CD4-positive, alpha-beta memory T cell (primary cell): ENCODE data around the gene OR10K2. TPM values are rescaled to one million over a fixed set of nuclear protein-coding genes. Genes with fewer than 3 reads are reported as not detected.
"Not testable (repeated sequence)": the region's sequence is repeated elsewhere in the genome, so short reads cannot be mapped to it uniquely, and the experiment has no call there.

Source experiments
- CTCF ChIA-PET: fragments of 350-600 bp; sonication (Branson Sonifier 250); formaldehyde crosslinking; loops from one replicate; lab custom pipeline; 2021; ENCODE audit warnings: inconsistent platforms; ENCODE audit not compliant: partially characterized antibody; lab: Charles Lee
- POLR2A ChIA-PET: fragments of 350-600 bp; sonication (Branson Sonifier 250); formaldehyde crosslinking; loops from one replicate; lab custom pipeline; 2021; ENCODE audit not compliant: partially characterized antibody; lab: Charles Lee
- DNase-seq, 5 donors: peaks; one replicate each; pipeline versions ENCODE4 v3.0.0 to v3.0.0-alpha.2; 2020 to 2022; ENCODE audit warnings: mixed read lengths in 1 of 5
- H3K27ac ChIP-seq: one replicate; pipeline ENCODE4 v1.7.0; 2013; ENCODE audit warnings: low read depth, low read length
- H3K27me3 ChIP-seq: 2 replicates; pipeline ENCODE4 v1.7.0; 2013; ENCODE audit warnings: mild to moderate bottlenecking, low read length, moderate library complexity; ENCODE audit not compliant: insufficient read depth
- H3K36me3 ChIP-seq: 2 replicates; pipeline ENCODE4 v1.7.0; 2013; ENCODE audit warnings: mild to moderate bottlenecking, low read length, moderate library complexity; ENCODE audit not compliant: insufficient read depth
- H3K4me1 ChIP-seq: 2 replicates; pipeline ENCODE4 v1.7.0; 2013; ENCODE audit warnings: mild to moderate bottlenecking, low read length, moderate library complexity; ENCODE audit not compliant: insufficient read depth
- H3K4me3 ChIP-seq, 2 donors: one replicate each; pipeline ENCODE4 v1.7.0; 2013; ENCODE audit warnings: low read length in 2 of 2, mild to moderate bottlenecking in 1 of 2
- H3K9me3 ChIP-seq, 2 donors: one replicate each; pipeline ENCODE4 v1.7.0; 2013; ENCODE audit warnings: low read length in 2 of 2, control low read depth in 1 of 2; ENCODE audit not compliant: control insufficient read depth in 1 of 2
- H3K27ac Mint-ChIP-seq, 7 donors: one replicate each; pipeline ENCODE4 v1.8.0; 2020 to 2021; ENCODE audit warnings: mixed read lengths in 7 of 7, mild to moderate bottlenecking in 6 of 7, inconsistent platforms in 3 of 7, moderate library complexity in 3 of 7
- H3K27me3 Mint-ChIP-seq, 2 donors: one replicate each; pipeline ENCODE4 v1.8.0; 2020 to 2021; ENCODE audit warnings: mixed read lengths in 2 of 2
- H3K36me3 Mint-ChIP-seq, 2 donors: one replicate each; pipeline ENCODE4 v1.8.0; 2020 to 2021; ENCODE audit warnings: mixed read lengths in 2 of 2, inconsistent platforms in 1 of 2, mild to moderate bottlenecking in 1 of 2
- H3K4me1 Mint-ChIP-seq, 4 donors: one replicate each; pipeline ENCODE4 v1.8.0; 2020 to 2021; ENCODE audit warnings: mixed read lengths in 4 of 4, mild to moderate bottlenecking in 1 of 4
- H3K4me3 Mint-ChIP-seq, 8 donors: one replicate each; pipeline ENCODE4 v1.8.0; 2020 to 2021; ENCODE audit warnings: mixed read lengths in 8 of 8, mild to moderate bottlenecking in 7 of 8, moderate library complexity in 6 of 8, inconsistent platforms in 3 of 8
- H3K9me3 Mint-ChIP-seq, 8 donors: one replicate each; pipeline ENCODE4 v1.8.0; 2020 to 2021; ENCODE audit warnings: mixed read lengths in 8 of 8, mild to moderate bottlenecking in 5 of 8, inconsistent platforms in 3 of 8, moderate library complexity in 1 of 8
- intact Hi-C: fragments of 100-400 bp; cut with micrococcal nuclease; formaldehyde crosslinking; loops from one replicate; pipeline ENCODE4 v1.15.1; 2023
- polyA plus RNA-seq, 2 donors: library from polyadenylated mRNA; unstranded; fragments of 300-500 nt; fragmentation: Illumina TruSeq; gene quantifications; one replicate each; pipeline ENCODE4 v1.2.3, GENCODE V29; 2021
- total RNA-seq, 2 experiments: library from RNA; stranded (reverse); gene quantifications; one replicate each; pipeline ENCODE4 v1.2.3, GENCODE V29; 2021

Gene OR10K2
- total and polyA plus RNA-seq, 4 experiments from 2014 or later: not detected

- DNase-seq: no peak
- Mint-ChIP-seq H3K4me3 (no peak overlapping the region), H3K36me3 (no peaks in the 10 kb centered on the region), H3K4me1 (no peaks in the 10 kb centered on the region), H3K9me3 (peaks cover 0 to 26% (median 13%) of the 10 kb centered on the region in 8 donors), H3K27ac (no peak overlapping the region), H3K27me3 (peaks cover 25 to 37% of the 10 kb centered on the region in 2 donors)
- Histone ChIP-seq H3K27ac (no peak overlapping the region), H3K4me1 (no peaks in the 10 kb centered on the region), H3K36me3 (no peaks in the 10 kb centered on the region), H3K27me3 (no peaks in the 10 kb centered on the region), H3K4me3 (no peak overlapping the region), H3K9me3 (no peaks in the 10 kb centered on the region)
- POLR2A ChIA-PET: no interaction called here
- CTCF ChIA-PET: no interaction called here
- intact Hi-C loops: no loop called here
Observed at GRCh38 chr1:158434741-158435140, 8.7 kb upstream of the OR10K2 start.

GRCh38 chr1:158430163-158430562 is 4.1 kb upstream of the OR10K2 start:
- Mint-ChIP-seq H3K9me3 (peaks cover 0 to 39% (median 27%) of the 10 kb centered on the region in 8 donors), H3K27me3 (peaks cover 19 to 36% of the 10 kb centered on the region in 2 donors)
- H3K27me3 ChIP-seq, H3K4me3 Mint-ChIP-seq, H3K4me3 ChIP-seq, H3K36me3 Mint-ChIP-seq, H3K27ac Mint-ChIP-seq, intact Hi-C loops, H3K27ac ChIP-seq, H3K4me1 ChIP-seq, POLR2A ChIA-PET, H3K36me3 ChIP-seq, CTCF ChIA-PET, H3K9me3 ChIP-seq, DNase-seq, H3K4me1 Mint-ChIP-seq: not testable (repeated sequence)

DNA sequence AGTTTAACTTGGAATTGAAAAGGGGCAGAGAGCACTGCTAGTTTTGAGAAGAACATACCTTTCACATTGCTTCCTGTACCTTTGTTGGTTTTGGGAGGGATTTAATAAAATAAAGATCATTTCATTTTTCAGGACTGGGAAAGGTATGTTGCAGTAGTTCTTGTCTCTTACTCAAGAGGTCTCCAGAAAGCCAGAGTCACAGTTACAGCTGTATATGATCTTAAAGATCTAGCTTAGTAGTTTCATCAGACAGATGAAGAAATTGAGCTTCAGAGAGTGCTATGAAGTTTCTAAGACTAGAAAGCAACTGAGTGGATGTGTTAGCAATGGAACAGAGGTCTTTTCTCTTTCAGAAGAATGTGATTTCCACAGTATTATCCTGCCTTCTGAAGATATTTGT is 1.0 kb downstream of the OR10K2 start:
- Mint-ChIP-seq H3K4me1 (no peaks in the 10 kb centered on the region), H3K27me3 (peaks cover under 1 to 17% of the 10 kb centered on the region in 2 donors), H3K36me3 (no peaks in the 10 kb centered on the region), H3K9me3 (peaks cover 0 to 17% (median 14%) of the 10 kb centered on the region in 8 donors), H3K27ac (no peak overlapping the region), H3K4me3 (no peak overlapping the region)
- Histone ChIP-seq H3K27ac (no peak overlapping the region), H3K9me3 (no peaks in the 10 kb centered on the region), H3K4me1 (no peaks in the 10 kb centered on the region), H3K36me3 (no peaks in the 10 kb centered on the region), H3K4me3 (no peak overlapping the region), H3K27me3 (no peaks in the 10 kb centered on the region)
- ChIA-PET POLR2A (no interaction called here), CTCF (no interaction called here)
- DNase-seq: no peak
- intact Hi-C loops: no loop called here

DNA sequence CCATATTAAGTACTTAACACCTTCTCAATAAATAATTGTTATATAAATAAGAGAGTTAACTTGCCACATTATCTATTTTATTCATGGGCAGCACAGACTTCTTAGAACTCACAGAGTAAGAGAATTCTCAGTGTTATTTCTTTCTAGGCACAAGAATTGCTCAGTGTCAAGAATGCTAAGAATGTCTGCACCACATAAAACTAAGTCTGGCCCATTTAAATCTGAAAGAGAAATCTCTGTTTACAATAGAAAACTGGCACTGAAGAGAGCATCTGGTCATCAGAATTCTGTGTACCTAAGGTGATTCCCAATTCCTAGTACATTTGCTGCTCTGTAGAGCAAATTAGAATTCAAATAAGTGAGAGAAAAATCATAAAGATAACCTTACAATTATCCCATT is 3.8 kb downstream of the OR10K2 start:
- H3K27ac ChIP-seq: no peak overlapping the region
- DNase-seq: no peak
- Mint-ChIP-seq H3K36me3 (no peaks in the 10 kb centered on the region), H3K4me1 (no peaks in the 10 kb centered on the region), H3K27me3 (peaks cover 0 to 4% of the 10 kb centered on the region in 2 donors), H3K27ac (no peak overlapping the region), H3K9me3 (peaks cover 0 to 2% (median 0%) of the 10 kb centered on the region in 8 donors), H3K4me3 (no peak overlapping the region)
- no peaks in the 10 kb centered on the region for H3K27me3 ChIP-seq
- intact Hi-C loops: no loop called here
- CTCF ChIA-PET: no interaction called here
- H3K36me3 ChIP-seq: no peaks in the 10 kb centered on the region
- H3K9me3 ChIP-seq: no peaks in the 10 kb centered on the region
- H3K4me1 ChIP-seq: no peaks in the 10 kb centered on the region
- POLR2A ChIA-PET: no interaction called here
- no peak overlapping the region for H3K4me3 ChIP-seq

DNA sequence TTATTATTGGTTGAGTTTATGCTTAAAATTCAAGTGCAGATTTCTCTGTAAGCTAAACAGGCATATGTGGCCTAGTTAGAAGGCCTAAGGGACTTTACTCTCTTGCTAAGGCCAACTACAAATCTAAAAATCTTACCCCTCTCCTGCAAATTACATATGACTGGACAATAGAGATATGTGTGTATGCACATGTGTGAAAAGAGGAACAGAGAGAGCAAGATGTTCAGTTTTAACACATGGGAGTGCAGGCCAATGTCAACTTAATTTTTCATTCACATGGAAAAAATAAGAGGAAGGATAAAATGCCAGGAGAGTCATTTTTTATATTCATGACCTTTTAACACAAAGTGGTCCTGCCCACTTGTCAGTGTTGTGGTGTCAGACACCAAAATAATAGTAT is 8.5 kb downstream of the OR10K2 start:
- no peaks in the 10 kb centered on the region for H3K4me1 ChIP-seq
- no peaks in the 10 kb centered on the region for H3K9me3 ChIP-seq
- H3K27me3 ChIP-seq: no peaks in the 10 kb centered on the region
- no peaks in the 10 kb centered on the region for H3K4me1 Mint-ChIP-seq
- intact Hi-C loops: no loop called here
- POLR2A ChIA-PET: no interaction called here
- no peaks in the 10 kb centered on the region for H3K36me3 Mint-ChIP-seq
- H3K27me3 Mint-ChIP-seq: peaks cover 0 to 6% of the 10 kb centered on the region in 2 donors
- H3K4me3 ChIP-seq: no peak overlapping the region
- H3K9me3 Mint-ChIP-seq: peaks cover 0 to 2% (median 0%) of the 10 kb centered on the region in 8 donors
- H3K27ac ChIP-seq: no peak overlapping the region
- H3K36me3 ChIP-seq: no peaks in the 10 kb centered on the region
- no peak overlapping the region for H3K4me3 Mint-ChIP-seq
- H3K27ac Mint-ChIP-seq: no peak overlapping the region
- no peak for DNase-seq
- CTCF ChIA-PET: no interaction called here

DNA sequence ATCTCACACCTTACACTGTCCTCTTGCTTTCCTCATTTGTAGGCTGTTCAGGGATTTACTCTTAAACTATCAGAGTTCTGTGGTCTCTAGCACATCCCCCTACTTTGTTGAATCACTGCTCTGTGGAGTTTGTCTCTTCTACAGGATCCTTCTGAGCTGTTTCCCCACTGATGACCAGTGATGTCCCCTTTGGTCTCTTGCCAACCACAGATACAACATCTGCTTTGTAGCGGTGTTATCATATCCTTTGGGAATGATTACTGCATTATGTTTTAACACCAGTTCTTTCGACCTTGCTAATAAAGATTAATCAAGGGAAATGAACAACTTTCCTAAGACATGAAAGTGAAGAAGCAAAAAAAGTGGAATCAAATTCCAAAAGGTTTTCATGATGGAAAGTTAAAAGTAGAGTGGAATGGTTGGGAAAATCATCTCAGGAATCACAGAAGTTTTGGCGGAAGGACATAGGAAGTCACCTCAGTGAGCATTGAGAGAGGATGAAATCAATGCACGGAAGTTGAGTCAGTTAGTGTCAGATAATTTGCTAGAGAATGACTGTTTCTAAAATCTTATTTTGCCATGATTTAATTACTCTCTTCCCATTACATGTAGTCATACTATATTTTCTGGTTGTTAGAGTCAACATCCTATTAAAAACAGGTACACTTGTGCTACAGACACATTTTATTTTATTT is 11.2 kb downstream of the OR10K2 start:
- Mint-ChIP-seq H3K9me3 (peaks cover 0 to 4% (median 0%) of the 10 kb centered on the region in 8 donors), H3K27ac (no peak overlapping the region), H3K36me3 (no peaks in the 10 kb centered on the region), H3K27me3 (peaks cover 0 to 5% of the 10 kb centered on the region in 2 donors), H3K4me1 (no peaks in the 10 kb centered on the region), H3K4me3 (no peak overlapping the region)
- DNase-seq: no peak
- H3K27ac ChIP-seq: no peak overlapping the region
- ChIA-PET POLR2A (no interaction called here), CTCF (no interaction called here)
- intact Hi-C loops: no loop called here
- no peak overlapping the region for H3K4me3 ChIP-seq
- no peaks in the 10 kb centered on the region for H3K4me1 ChIP-seq
- no peaks in the 10 kb centered on the region for H3K27me3 ChIP-seq
- H3K36me3 ChIP-seq: no peaks in the 10 kb centered on the region
- no peaks in the 10 kb centered on the region for H3K9me3 ChIP-seq

GRCh38 chr1:158407092-158407491 is 18.9 kb downstream of the OR10K2 start:
- H3K4me3 ChIP-seq: no peak overlapping the region
- intact Hi-C loops: no loop called here
- H3K9me3 ChIP-seq: no peaks in the 10 kb centered on the region
- Mint-ChIP-seq H3K4me1 (no peaks in the 10 kb centered on the region), H3K36me3 (no peaks in the 10 kb centered on the region), H3K27me3 (peaks cover 0 to 8% of the 10 kb centered on the region in 2 donors), H3K9me3 (peaks cover 0 to 4% (median 0%) of the 10 kb centered on the region in 8 donors), H3K27ac (no peak overlapping the region), H3K4me3 (no peak overlapping the region)
- no peaks in the 10 kb centered on the region for H3K4me1 ChIP-seq
- no peak for DNase-seq
- no peaks in the 10 kb centered on the region for H3K27me3 ChIP-seq
- CTCF ChIA-PET: no interaction called here
- H3K36me3 ChIP-seq: no peaks in the 10 kb centered on the region
- POLR2A ChIA-PET: no interaction called here
- H3K27ac ChIP-seq: no peak overlapping the region
